IPS-18c (cell line): ENCODE data around the gene TBX1.

Experiments used
- H3K4me3 ChIP-seq: 2 replicates; pipeline ENCODE4 v1.7.0; 2013; ENCODE audit warnings: low read depth, mild to moderate bottlenecking, low read length, moderate library complexity; ENCODE audit not compliant: insufficient read depth
- H3K9me3 ChIP-seq: one replicate; pipeline ENCODE4 v1.6.1; 2013; ENCODE audit warnings: mild to moderate bottlenecking, low read length, moderate library complexity; ENCODE audit not compliant: control insufficient read depth, insufficient read depth

Gene TBX1

GRCh38 chr22:19757140-19757984 lies 3.2 kb upstream of the TBX1 start:
- H3K4me3 ChIP-seq = peak overlapping the region; percentile 4; the same call in 1 of the 2 replicates

GRCh38 chr22:19757985-19758895 lies 2.3 kb upstream of the TBX1 start:
- H3K9me3 ChIP-seq = no peaks in the 10 kb centered on the region
- no peak overlapping the region for H3K4me3 ChIP-seq

More at GRCh38 chr22:19757140-19757984, 3.2 kb upstream of the TBX1 start:
- no peaks in the 10 kb centered on the region for H3K9me3 ChIP-seq

DNA sequence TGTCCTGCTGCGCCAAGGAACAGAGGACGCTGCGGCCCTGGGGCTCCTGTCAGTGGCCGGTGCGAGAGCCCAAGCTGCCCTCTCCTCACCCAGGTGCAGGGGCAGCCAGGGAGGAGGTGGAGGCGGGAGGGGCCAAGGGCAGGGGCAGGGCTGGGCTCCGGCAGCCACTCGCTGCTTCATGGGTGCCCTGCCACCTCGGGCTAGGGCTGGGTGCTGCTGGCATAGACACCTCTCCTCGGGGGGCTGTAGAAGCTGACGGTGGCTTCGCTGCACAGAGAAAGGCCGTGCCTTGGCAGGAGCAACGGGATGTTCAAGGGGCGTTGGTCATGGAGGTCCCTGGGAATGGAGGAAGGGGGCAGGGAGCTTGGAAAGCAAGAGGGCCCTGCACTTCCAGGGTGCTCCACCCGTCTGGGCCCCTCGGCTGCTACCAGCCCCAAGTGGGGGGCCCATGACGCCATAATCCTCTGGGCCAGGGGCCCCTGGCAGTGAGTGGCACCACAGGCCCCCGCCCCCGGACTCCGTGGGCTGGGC lies 1.6 kb upstream of the TBX1 start:
- no peak overlapping the region for H3K4me3 ChIP-seq

GRCh38 chr22:19759427-19760057 lies 1.0 kb upstream of the TBX1 start:
- Histone ChIP-seq H3K9me3 (no peaks in the 10 kb centered on the region), H3K4me3 (peak overlapping the region; percentile 15)

More for the DNA sequence above, 1.6 kb upstream of the TBX1 start:
- no peaks in the 10 kb centered on the region for H3K9me3 ChIP-seq

DNA sequence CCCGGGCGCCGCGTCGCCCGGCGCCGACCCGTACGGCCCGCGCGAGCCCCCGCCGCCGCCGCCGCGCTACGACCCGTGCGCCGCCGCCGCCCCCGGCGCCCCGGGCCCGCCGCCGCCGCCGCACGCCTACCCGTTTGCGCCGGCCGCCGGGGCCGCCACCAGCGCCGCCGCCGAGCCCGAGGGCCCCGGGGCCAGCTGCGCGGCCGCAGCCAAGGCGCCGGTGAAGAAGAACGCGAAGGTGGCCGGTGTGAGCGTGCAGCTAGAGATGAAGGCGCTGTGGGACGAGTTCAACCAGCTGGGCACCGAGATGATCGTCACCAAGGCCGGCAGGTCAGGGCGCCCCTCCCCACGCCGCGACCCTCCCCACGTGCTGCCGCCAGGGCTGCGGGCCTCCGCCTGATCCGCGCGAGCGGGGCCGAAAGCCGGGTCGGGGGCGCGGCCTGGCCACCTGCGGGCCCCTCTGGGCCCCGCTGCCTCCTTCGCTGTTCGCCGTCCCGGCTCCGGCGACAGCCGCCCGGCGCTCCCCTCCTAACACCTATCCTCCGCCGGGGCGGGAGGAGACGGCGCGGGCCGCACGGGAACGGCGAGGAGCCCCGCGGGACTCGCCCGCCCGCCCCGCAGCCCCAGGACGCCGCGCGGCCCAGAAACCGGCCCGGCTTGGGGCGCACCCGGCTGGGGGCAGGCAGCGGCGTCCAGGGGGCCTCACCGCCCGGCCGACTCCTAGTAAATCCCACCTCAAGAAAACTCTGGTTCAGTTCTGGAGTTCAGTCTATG lies 560 bp downstream of the TBX1 start:
- peak overlapping the region; percentile 9; the same call in 1 of the 2 replicates for H3K4me3 ChIP-seq
- no peaks in the 10 kb centered on the region for H3K9me3 ChIP-seq

- Histone ChIP-seq H3K9me3 (no peaks in the 10 kb centered on the region), H3K4me3 (peak overlapping the region; percentile 9; the same call in 1 of the 2 replicates)
Observed at GRCh38 chr22:19761725-19762567, 1.4 kb downstream of the TBX1 start.

DNA sequence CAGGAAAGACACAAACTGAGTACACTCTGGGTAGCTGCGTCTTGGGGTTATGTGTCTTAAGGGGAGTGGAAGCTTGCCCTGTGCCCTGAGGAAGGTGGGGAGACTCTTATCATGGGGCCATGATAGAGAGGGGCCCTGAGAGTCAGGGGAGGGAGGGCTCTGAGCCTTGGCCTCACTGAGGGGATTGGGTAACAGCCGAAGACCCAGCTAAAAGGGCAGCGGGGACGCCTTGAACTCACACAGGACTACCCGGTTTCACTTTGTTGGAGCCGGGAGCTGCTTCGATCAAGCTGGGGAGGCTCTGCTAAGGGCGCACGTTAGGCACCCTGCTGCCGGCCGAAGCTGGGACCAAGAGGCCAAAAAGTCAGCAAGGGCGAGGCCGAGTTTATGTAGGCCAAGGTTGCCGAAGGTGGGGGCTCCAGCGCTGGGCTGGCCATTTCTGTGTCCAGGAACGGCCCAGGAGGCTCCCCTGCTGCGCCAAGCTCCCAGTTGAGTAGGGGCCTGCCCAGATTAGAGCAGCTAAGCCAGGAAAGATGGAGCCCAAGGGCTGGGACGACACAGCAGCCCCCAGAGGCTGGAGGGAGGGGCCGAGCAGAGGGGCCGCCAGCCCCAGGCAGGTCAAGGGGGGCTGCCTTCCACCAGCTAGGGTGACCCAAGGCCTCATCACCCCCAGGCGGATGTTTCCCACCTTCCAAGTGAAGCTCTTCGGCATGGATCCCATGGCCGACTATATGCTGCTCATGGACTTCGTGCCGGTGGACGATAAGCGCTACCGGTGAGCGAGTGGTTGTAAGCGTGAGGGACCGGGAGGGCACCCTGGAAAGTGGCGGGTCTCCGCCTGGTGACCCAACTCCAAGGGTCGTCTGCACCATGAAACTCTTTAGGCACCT lies 2.2 kb downstream of the TBX1 start:
- Histone ChIP-seq H3K4me3 (no peak overlapping the region), H3K9me3 (no peaks in the 10 kb centered on the region)

- Histone ChIP-seq H3K4me3 (no peak overlapping the region), H3K9me3 (no peaks in the 10 kb centered on the region)
Observed at GRCh38 chr22:19763458-19764298, 3.1 kb downstream of the TBX1 start.

GRCh38 chr22:19764299-19764593 lies 3.7 kb downstream of the TBX1 start:
- Histone ChIP-seq H3K4me3 (no peak overlapping the region), H3K9me3 (no peaks in the 10 kb centered on the region)

- H3K4me3 ChIP-seq = peak overlapping the region; percentile 21; the same call in 1 of the 2 replicates
- H3K9me3 ChIP-seq = no peaks in the 10 kb centered on the region
Observed at GRCh38 chr22:19764636-19765476, 4.3 kb downstream of the TBX1 start.

DNA sequence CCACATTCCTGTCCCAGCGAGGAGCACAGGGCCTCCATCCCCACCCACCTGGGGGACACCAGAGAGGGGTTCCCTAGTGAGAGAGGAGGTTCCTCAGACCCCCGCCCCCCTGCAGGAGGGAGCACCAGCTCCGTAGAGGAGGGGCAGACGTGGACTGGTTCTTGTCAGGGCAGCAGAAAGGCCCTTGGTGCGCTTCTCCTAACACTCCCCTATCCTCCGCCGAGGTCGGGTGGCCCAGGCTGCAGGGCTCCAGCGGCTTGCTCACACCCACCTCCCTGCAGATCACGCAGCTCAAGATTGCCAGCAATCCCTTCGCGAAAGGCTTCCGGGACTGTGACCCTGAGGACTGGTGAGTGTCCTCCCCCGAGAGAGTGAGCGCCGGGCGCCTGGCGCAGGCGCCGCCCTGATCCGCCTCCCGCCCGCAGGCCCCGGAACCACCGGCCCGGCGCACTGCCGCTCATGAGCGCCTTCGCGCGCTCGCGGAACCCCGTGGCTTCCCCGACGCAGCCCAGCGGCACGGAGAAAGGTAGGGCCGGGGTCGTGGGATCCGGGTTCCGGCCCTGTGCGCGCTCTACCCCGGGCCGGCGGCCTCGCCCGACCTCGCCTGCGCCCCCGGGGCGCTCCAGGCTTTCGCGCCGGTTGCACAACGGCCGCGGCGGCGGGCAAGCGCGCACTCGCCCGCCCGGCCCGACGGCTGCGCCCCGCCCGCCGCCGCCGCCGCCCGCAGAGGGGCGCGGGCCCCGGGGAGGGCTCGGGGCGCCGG lies 5.1 kb downstream of the TBX1 start:
- Histone ChIP-seq H3K4me3 (peak overlapping the region; percentile 21), H3K9me3 (no peaks in the 10 kb centered on the region)

DNA sequence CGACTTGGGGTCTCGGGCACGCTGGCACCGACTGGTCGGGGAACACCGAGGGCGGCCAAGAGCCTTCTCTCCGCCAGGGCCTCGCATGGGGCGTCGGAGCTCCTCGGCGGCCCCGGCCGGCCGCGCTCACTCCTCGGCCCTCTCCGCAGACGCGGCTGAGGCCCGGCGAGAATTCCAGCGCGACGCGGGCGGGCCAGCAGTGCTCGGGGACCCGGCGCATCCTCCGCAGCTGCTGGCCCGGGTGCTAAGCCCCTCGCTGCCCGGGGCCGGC lies 5.6 kb downstream of the TBX1 start:
- no peaks in the 10 kb centered on the region for H3K9me3 ChIP-seq
- peak overlapping the region; percentile 20; the same call in 1 of the 2 replicates for H3K4me3 ChIP-seq
